Keratinocyte (primary cell): Measurements from ENCODE around the gene KCNJ1. TPM values are rescaled to one million over a fixed set of nuclear protein-coding genes. Genes with fewer than 3 reads are reported as not detected.

Experiments used
- DNase-seq: peaks from one replicate; pipeline ENCODE4 v3.0.0-alpha.2; 2011; ENCODE audit warnings: low read depth, missing footprints, low spot score
- FAIRE-seq: peaks from 2 replicates; lab custom pipeline; 2011; peaks lifted over from hg19 to GRCh38; lab: Jason Lieb, UNC
- H2AFZ ChIP-seq: 2 replicates; pipeline ENCODE4 v1.6.0; 2012; ENCODE audit warnings: low read length, control low read depth, inconsistent platforms; ENCODE audit not compliant: control insufficient read depth
- H3K27ac ChIP-seq: 2 replicates; pipeline ENCODE4 v1.5.1; 2011; ENCODE audit warnings: low read length; ENCODE audit not compliant: control insufficient read depth, insufficient read depth
- H3K27me3 ChIP-seq: 3 replicates; pipeline ENCODE4 v1.6.0; 2011; ENCODE audit warnings: low read length; ENCODE audit not compliant: control insufficient read depth, insufficient read depth; ENCODE audit errors: extremely low read depth
- H3K36me3 ChIP-seq, 2 experiments: 2 replicates in 1 of 2; 3 replicates in 1 of 2; pipeline ENCODE4 v1.5.1; 2011; ENCODE audit warnings: low read length in 2 of 2, mild to moderate bottlenecking in 1 of 2; ENCODE audit not compliant: control insufficient read depth in 2 of 2, insufficient read depth in 2 of 2; ENCODE audit errors: extremely low read depth in 1 of 2
- H3K4me1 ChIP-seq: 3 replicates; pipeline ENCODE4 v1.5.1; 2011; ENCODE audit warnings: low read length; ENCODE audit not compliant: control insufficient read depth, insufficient read depth; ENCODE audit errors: extremely low read depth
- H3K4me2 ChIP-seq: 3 replicates; pipeline ENCODE4 v1.6.0; 2011; ENCODE audit warnings: low read depth, low read length; ENCODE audit not compliant: control insufficient read depth, insufficient read depth; ENCODE audit errors: extremely low read depth
- H3K4me3 ChIP-seq, 3 experiments: fragments of 200-600 bp in 1 of 3; sonication (generic) in 1 of 3; 2 replicates in 2 of 3; 3 replicates in 1 of 3; pipeline ENCODE4 v1.5.1; 2011 to 2016; ENCODE audit warnings: low read length in 3 of 3, mild to moderate bottlenecking in 3 of 3, control low read depth in 2 of 3, inconsistent platforms in 1 of 3, low read depth in 1 of 3, mixed read lengths in 1 of 3, mixed run types in 1 of 3, moderate library complexity in 1 of 3; ENCODE audit not compliant: control insufficient read depth in 2 of 3, insufficient read depth in 2 of 3; ENCODE audit errors: extremely low read depth in 1 of 3
- H3K79me2 ChIP-seq: 2 replicates; pipeline ENCODE4 v1.6.0; 2012; ENCODE audit warnings: low read length; ENCODE audit not compliant: control insufficient read depth, insufficient read depth
- H3K9ac ChIP-seq: 3 replicates; pipeline ENCODE4 v1.6.0; 2011; ENCODE audit warnings: low read length; ENCODE audit not compliant: control insufficient read depth, insufficient read depth; ENCODE audit errors: extremely low read depth
- H3K9me1 ChIP-seq: 3 replicates; pipeline ENCODE4 v1.6.0; 2011; ENCODE audit warnings: low read length; ENCODE audit not compliant: control insufficient read depth, insufficient read depth; ENCODE audit errors: extremely low read depth
- H3K9me3 ChIP-seq: 2 replicates; pipeline ENCODE4 v1.5.1; 2012; ENCODE audit warnings: low read depth, low read length; ENCODE audit not compliant: control insufficient read depth
- H4K20me1 ChIP-seq: 3 replicates; pipeline ENCODE4 v1.6.0; 2011; ENCODE audit warnings: low read length; ENCODE audit not compliant: control insufficient read depth, insufficient read depth; ENCODE audit errors: extremely low read depth
- EZH2 ChIP-seq: IDR thresholded peaks from one replicate; pipeline ENCODE4 v1.6.1; 2012; ENCODE audit warnings: inconsistent platforms, mild to moderate bottlenecking, low read length, moderate library complexity
- dilution Hi-C: fragments of 300-500 bp; cut with MboI; formaldehyde crosslinking; loops from one replicate; pipeline ENCODE4 v1.7.0; 2020; ENCODE audit warnings: low sequenced_read_pairs; ENCODE audit not compliant: extremely low pct_ligation_motif_present
- polyA plus RNA-seq, 5 experiments: library from polyadenylated mRNA; depleted of rRNA in 3 of 5; stranded (reverse) in 3 of 5; stranded (forward) in 1 of 5; unstranded in 1 of 5; fragments of >200 nt; gene quantifications; 1 replicate in 1 of 5; 2 replicates in 3 of 5; 3 replicates in 1 of 5; pipeline versions ENCODE4 v1.2.1 to v1.2.3, GENCODE V29; 2011 to 2012; ENCODE audit warnings: missing spikeins in 2 of 5, low read depth in 1 of 5, low replicate concordance in 1 of 5
- TF ChIP-seq, protein P1 (sequence below), 3 experiments: IDR thresholded peaks in 1 of 3; conservative IDR thresholded peaks in 1 of 3; optimal IDR thresholded peaks in 1 of 3; 2 replicates in 2 of 3; 3 replicates in 1 of 3; pipeline versions ENCODE3 to v1.5.1; 2011; ENCODE audit warnings: low read length in 3 of 3, mild to moderate bottlenecking in 3 of 3, moderate library complexity in 2 of 3, control low read depth in 1 of 3, inconsistent platforms in 1 of 3; ENCODE audit not compliant: insufficient read depth in 2 of 3; ENCODE audit errors: extremely low read depth in 1 of 3

Gene KCNJ1
- polyA plus RNA-seq, 1 donor (not counting 4 experiments of a cell fraction or from before 2014, with no cell fraction given): 0.12 TPM

DNA sequence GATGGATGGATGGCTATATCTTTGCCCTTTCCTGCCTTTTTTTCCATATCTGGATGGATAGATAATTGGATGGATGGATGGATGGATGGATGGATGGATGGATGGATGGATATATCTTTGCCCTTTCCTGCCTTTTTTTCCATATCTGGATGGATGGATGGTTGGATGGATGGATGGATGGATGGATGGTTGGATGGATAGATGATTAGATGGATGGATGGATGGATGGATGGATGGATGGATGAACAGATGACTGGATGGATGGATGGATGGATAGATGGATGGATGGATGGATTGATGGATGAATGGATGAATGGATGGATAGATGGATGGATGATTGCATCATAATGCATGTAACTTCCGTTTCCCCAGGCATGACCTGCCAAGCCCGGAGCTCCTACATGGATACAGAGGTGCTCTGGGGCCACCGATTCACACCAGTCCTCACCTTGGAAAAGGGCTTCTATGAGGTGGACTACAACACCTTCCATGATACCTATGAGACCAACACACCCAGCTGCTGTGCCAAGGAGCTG is 49.0 kb upstream of the KCNJ1 start:
- H4K20me1 ChIP-seq: no peaks in the 10 kb centered on the region
- H3K36me3 ChIP-seq: no peaks in the 10 kb centered on the region
- no peak for FAIRE-seq
- no peak overlapping the region for H3K9ac ChIP-seq
- H3K4me3 ChIP-seq: no peak overlapping the region
- TF ChIP-seq, protein P1, sequence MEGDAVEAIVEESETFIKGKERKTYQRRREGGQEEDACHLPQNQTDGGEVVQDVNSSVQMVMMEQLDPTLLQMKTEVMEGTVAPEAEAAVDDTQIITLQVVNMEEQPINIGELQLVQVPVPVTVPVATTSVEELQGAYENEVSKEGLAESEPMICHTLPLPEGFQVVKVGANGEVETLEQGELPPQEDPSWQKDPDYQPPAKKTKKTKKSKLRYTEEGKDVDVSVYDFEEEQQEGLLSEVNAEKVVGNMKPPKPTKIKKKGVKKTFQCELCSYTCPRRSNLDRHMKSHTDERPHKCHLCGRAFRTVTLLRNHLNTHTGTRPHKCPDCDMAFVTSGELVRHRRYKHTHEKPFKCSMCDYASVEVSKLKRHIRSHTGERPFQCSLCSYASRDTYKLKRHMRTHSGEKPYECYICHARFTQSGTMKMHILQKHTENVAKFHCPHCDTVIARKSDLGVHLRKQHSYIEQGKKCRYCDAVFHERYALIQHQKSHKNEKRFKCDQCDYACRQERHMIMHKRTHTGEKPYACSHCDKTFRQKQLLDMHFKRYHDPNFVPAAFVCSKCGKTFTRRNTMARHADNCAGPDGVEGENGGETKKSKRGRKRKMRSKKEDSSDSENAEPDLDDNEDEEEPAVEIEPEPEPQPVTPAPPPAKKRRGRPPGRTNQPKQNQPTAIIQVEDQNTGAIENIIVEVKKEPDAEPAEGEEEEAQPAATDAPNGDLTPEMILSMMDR (optimal IDR thresholded peaks at IDR 0.05 in 1 of 3, IDR thresholded peaks at IDR 0.05 in 1 of 3, conservative IDR thresholded peaks at IDR 0.05 in 1 of 3; ENCODE audit: extremely low read depth in 1 of 3, insufficient read depth in 2 of 3, low read length in 3 of 3): no peak
- no peak for TF ChIP-seq EZH2
- H3K27ac ChIP-seq: no peak overlapping the region
- no peak overlapping the region for H3K4me2 ChIP-seq
- H3K9me1 ChIP-seq: no peaks in the 10 kb centered on the region
- no peaks in the 10 kb centered on the region for H3K79me2 ChIP-seq
- no peak overlapping the region for H2AFZ ChIP-seq
- dilution Hi-C loops: no loop called here
- no peaks in the 10 kb centered on the region for H3K27me3 ChIP-seq
- peaks cover 16% of the 10 kb centered on the region for H3K4me1 ChIP-seq
- no peaks in the 10 kb centered on the region for H3K9me3 ChIP-seq
- DNase-seq: no peak

DNA sequence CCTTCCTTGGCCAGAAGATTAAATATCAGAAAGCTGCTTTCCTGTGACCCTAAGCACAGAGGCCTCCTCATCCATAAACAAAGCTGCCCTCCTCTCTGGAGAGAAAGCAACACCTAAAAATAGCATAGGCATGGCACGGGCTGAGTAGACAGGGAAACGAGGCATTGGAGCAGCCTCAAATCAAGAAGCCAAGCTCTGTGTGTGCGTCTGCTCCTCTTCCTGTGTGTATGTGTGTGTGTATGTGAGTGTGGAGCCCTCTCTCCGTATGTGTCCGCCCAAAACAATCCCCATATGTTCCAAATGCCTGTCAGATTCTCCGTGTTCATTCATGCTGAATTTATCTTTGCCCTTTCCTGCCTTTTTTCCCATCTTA is 48.0 kb upstream of the KCNJ1 start:
- no peak for FAIRE-seq

More for the DNA sequence above, 48.0 kb upstream of the KCNJ1 start:
- peak overlapping the region; percentile 20 for H2AFZ ChIP-seq
- H3K9me1 ChIP-seq: no peaks in the 10 kb centered on the region
- no peaks in the 10 kb centered on the region for H3K36me3 ChIP-seq
- no peak overlapping the region for H3K9ac ChIP-seq
- DNase-seq: no peak
- dilution Hi-C loops: no loop called here
- H4K20me1 ChIP-seq: no peaks in the 10 kb centered on the region
- H3K4me3 ChIP-seq: no peak overlapping the region
- no peaks in the 10 kb centered on the region for H3K27me3 ChIP-seq
- peaks cover 16% of the 10 kb centered on the region for H3K4me1 ChIP-seq
- no peak overlapping the region for H3K4me2 ChIP-seq
- TF ChIP-seq, protein P1 (optimal IDR thresholded peaks at IDR 0.05 in 1 of 3, IDR thresholded peaks at IDR 0.05 in 1 of 3, conservative IDR thresholded peaks at IDR 0.05 in 1 of 3; ENCODE audit: extremely low read depth in 1 of 3, insufficient read depth in 2 of 3, low read length in 3 of 3): no peak
- no peak for TF ChIP-seq EZH2
- H3K9me3 ChIP-seq: no peaks in the 10 kb centered on the region
- H3K27ac ChIP-seq: no peak overlapping the region
- no peaks in the 10 kb centered on the region for H3K79me2 ChIP-seq
